Measurements from ENCODE around the gene ZGPAT. TPM values are rescaled to one million over a fixed set of nuclear protein-coding genes. Genes with fewer than 3 reads are reported as not detected.

ZGPAT gene, protein sequence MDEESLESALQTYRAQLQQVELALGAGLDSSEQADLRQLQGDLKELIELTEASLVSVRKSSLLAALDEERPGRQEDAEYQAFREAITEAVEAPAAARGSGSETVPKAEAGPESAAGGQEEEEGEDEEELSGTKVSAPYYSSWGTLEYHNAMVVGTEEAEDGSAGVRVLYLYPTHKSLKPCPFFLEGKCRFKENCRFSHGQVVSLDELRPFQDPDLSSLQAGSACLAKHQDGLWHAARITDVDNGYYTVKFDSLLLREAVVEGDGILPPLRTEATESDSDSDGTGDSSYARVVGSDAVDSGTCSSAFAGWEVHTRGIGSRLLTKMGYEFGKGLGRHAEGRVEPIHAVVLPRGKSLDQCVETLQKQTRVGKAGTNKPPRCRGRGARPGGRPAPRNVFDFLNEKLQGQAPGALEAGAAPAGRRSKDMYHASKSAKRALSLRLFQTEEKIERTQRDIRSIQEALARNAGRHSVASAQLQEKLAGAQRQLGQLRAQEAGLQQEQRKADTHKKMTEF
- total RNA-seq, result 14.4 and 14.6 TPM in 2 replicates

DNA sequence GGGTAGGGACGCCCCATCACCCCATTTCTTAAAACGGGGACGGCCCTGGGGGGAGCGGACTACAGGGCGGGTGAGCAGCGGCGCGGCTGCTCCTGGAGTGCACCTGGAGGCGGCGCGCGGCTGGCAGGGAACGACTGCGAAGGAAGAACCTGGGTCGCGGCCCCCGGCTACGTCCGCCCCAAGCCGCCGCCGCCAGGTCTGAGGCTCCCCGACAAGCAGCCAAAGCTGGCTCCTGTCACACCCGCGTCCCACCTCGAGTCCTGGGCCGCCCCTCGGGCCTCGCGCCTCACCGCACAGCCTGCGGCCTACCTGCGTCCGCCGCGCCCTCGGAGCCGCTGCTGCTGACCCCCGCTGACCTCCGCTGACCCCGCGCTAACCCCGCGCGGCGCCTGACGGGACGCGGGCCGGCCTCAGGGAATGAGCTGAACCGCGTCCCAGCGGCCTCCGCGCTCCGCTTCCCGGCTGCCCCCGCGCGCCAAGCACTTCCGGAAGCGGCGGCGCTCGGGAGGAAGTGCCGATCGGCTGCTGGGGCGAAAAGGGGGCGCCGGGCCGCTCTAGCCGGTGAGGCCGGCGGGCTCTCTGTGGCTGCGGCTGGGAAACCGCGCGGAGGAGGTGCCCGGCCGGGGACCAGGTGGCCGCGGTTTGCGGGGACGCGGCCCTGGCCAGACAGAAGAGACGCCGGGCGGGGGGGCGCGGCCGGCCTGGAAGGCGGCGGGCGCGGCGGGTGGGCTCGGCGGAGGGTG lies at the start of gene ZGPAT, which contains the start of gene ARFRP1:
Gene ZGPAT (plus strand): TSS at position 482 of the 743 bp plus-strand sequence. CDS start 542 bp downstream, outside the sequence.
Gene ARFRP1 (minus strand): TSS at position 419 of the 743 bp plus-strand sequence. CDS start 885 bp downstream, outside the sequence.

DNA sequence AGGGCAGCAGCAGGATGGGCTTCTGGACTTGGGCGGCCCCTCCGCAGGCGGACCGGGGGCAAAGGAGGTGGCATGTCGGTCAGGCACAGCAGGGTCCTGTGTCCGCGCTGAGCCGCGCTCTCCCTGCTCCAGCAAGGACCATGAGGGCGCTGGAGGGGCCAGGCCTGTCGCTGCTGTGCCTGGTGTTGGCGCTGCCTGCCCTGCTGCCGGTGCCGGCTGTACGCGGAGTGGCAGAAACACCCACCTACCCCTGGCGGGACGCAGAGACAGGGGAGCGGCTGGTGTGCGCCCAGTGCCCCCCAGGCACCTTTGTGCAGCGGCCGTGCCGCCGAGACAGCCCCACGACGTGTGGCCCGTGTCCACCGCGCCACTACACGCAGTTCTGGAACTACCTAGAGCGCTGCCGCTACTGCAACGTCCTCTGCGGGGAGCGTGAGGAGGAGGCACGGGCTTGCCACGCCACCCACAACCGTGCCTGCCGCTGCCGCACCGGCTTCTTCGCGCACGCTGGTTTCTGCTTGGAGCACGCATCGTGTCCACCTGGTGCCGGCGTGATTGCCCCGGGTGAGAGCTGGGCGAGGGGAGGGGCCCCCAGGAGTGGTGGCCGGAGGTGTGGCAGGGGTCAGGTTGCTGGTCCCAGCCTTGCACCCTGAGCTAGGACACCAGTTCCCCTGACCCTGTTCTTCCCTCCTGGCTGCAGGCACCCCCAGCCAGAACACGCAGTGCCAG lies 11.0 kb upstream of the ZGPAT start, which contains the start of gene TNFRSF6B:
Gene TNFRSF6B (plus strand): TSS at position 25 of the 729 bp plus-strand sequence. CDS start 116 bp downstream, at position 141.

DNA sequence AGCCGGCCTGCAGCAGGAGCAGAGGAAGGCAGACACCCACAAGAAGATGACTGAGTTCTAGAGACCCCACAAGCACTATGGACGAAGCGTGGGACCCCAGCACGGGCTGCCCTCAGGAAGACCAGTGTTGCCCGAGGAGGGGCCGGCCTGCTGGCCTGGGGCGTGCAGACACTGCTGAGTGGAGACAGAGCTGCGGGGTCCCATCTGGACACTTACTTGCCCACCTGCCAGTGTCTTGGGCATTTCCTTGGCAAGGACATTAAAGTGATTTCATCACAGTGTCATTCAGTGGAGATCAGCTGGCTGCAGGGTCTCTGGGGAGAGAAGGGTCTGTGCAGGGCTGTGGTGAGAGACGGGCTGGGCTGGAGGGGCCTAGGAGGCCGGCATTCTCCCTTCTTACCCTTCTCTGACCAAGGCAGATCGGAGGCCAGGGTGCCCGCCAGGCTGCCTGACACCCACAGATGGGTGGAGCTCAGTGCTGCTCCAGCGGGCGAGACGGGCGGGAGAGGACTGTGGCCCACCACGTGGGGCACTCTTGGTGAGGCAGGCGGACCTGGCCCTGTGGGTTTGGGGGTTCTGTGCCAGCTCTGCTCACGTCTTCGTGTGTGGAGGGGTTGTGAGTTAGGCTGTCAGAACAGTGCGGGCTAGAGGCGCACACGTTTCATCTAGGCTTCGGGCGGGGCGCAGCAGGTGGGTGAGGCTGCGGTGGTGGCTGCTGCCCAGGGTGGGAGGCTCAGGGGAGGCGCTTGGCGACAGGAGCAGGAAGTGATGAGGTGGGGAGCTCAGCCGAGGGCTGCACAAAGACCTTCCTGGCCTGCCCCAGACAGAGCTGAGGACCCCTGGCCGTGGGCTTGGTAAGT lies 28.2 kb downstream of the ZGPAT start, which contains the start of gene LIME1:
Gene LIME1 (plus strand): TSS at position 806 of the 860 bp plus-strand sequence. CDS start 886 bp downstream, outside the sequence.

DNA sequence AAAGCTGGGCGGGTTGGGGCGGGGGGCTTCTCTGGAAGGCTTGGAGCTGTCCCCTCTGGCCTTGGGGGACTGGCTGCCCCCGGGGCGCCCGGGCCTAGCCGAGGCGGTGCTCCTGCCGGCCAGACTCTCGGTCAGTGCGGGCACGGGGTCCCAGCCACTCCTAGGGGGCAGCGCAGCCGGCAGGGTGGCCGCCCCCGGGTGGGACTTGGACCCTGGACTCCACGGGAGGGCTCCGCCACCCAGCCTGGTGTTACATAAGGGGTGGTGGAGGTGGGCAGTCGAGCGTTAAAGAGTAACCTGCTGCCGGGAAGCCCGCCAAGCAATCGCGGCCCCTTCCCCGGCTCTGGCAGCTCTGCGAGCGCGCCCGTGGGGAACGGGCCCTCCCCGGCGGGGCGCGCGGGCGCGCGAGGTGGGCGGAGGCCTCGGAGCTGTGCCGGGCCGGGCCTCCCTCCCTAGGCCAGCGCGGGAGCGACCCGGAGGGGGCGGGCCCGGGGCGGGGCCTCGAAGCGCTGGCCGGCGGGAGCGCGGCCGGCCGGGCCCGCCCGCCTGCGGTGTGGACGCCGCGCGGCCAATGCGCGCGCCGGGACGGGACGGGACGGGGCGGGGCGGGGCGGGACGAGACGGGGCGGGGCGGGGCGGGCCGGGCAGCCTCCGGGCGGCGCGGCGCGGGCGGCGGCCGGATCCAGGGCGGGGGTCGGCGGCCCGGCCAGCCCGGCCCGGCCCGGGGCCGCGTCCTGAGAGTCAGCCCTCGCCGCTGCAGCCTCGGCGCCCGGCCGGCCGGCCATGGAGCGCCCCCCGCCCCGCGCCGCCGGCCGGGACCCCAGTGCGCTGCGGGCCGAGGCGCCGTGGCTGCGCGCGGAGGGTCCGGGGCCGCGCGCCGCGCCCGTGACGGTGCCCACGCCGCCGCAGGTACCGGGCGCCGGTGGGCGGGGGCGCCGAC lies 31.6 kb downstream of the ZGPAT start, which contains the start of gene SLC2A4RG:
Gene SLC2A4RG (plus strand): TSS at position 647 of the 940 bp plus-strand sequence. CDS start 137 bp downstream, at position 784.

Other genes starting within 250 kb of the ZGPAT start
- gene KCNQ2, start 235.4 kb upstream of the ZGPAT start, total RNA-seq, result not detected in 2 replicates
- 5.8 and 7.9 TPM in 2 replicates for gene EEF1A2, start 209.0 kb upstream of the ZGPAT start, total RNA-seq
- gene PPDPF, start 187.3 kb upstream of the ZGPAT start, total RNA-seq, result 13.2 and 14.0 TPM in 2 replicates
- under 0.01 TPM in 1 of 2 replicates, not detected in the other for gene PTK6, start 170.7 kb upstream of the ZGPAT start, total RNA-seq
- not detected in 2 replicates for gene SRMS, start 160.3 kb upstream of the ZGPAT start, total RNA-seq
- gene FNDC11, start 153.9 kb upstream of the ZGPAT start, total RNA-seq, result 1.2 and 2.1 TPM in 2 replicates
- 22.0 and 26.4 TPM in 2 replicates for gene HELZ2, start 133.8 kb upstream of the ZGPAT start, total RNA-seq
- gene GMEB2, start 80.9 kb upstream of the ZGPAT start, total RNA-seq, result 6.0 and 6.9 TPM in 2 replicates
- 0.43 and 0.76 TPM in 2 replicates for gene STMN3, start 54.6 kb upstream of the ZGPAT start, total RNA-seq
- gene RTEL1, start 49.7 kb upstream of the ZGPAT start, total RNA-seq, result 4.7 and 5.6 TPM in 2 replicates
- 1.3 and 1.8 TPM in 2 replicates for gene TNFRSF6B, start 11.4 kb upstream of the ZGPAT start, total RNA-seq
- 27.6 and 35.8 TPM in 2 replicates for gene ARFRP1, start 63 bp upstream of the ZGPAT start, total RNA-seq
- 0.86 and 0.87 TPM in 2 replicates for gene LIME1, start 28.6 kb downstream of the ZGPAT start, total RNA-seq
- 5.5 and 6.4 TPM in 2 replicates for gene SLC2A4RG, start 31.7 kb downstream of the ZGPAT start, total RNA-seq
- gene ZBTB46, start 123.2 kb downstream of the ZGPAT start, total RNA-seq, result 78.5 and 87.3 TPM in 2 replicates
- not detected in 2 replicates for gene ABHD16B, start 153.5 kb downstream of the ZGPAT start, total RNA-seq
- gene TPD52L2, start 157.2 kb downstream of the ZGPAT start, total RNA-seq, result 140 and 150 TPM in 2 replicates
- 79.2 and 82.8 TPM in 2 replicates for gene DNAJC5, start 187.1 kb downstream of the ZGPAT start, total RNA-seq
- 31.2 and 33.3 TPM in 2 replicates for gene UCKL1, start 248.4 kb downstream of the ZGPAT start, total RNA-seq

Data from dermis lymphatic vessel endothelial cell (primary cell).